ENCODE measurements around the gene GALNT9.
A peak's percentile ranks its signal among the peaks of the same experiment; 100 is the strongest.

Gene GALNT9

GRCh38 chr12:132346471-132347175, 17.2 kb upstream of the GALNT9 start:
- DNase-seq = no peak
- in situ Hi-C loops (cut with MboI; ENCODE audit: low pct_unique_long_range_greater_than_20kb, low sequenced_read_pairs) = no loop called here

- no peak for DNase-seq
Observed at GRCh38 chr12:132345561-132346200, 16.3 kb upstream of the GALNT9 start.

GRCh38 chr12:132345126-132345525, 15.7 kb upstream of the GALNT9 start:
- DNase-seq = no peak
- in situ Hi-C loops (cut with MboI; ENCODE audit: low pct_unique_long_range_greater_than_20kb, low sequenced_read_pairs) = no loop called here

More at GRCh38 chr12:132345561-132346200, 16.3 kb upstream of the GALNT9 start:
- in situ Hi-C loops (cut with MboI; ENCODE audit: low pct_unique_long_range_greater_than_20kb, low sequenced_read_pairs) = no loop called here

- DNase-seq = no peak
- in situ Hi-C loops (cut with MboI; ENCODE audit: low pct_unique_long_range_greater_than_20kb, low sequenced_read_pairs) = no loop called here
Observed at GRCh38 chr12:132344601-132345000, 15.2 kb upstream of the GALNT9 start.

- in situ Hi-C loops (cut with MboI; ENCODE audit: low pct_unique_long_range_greater_than_20kb, low sequenced_read_pairs) = no loop called here
- DNase-seq = no peak
Observed at GRCh38 chr12:132344181-132344580, 14.8 kb upstream of the GALNT9 start.

GRCh38 chr12:132343294-132344004, 14.1 kb upstream of the GALNT9 start:
- peak; percentile 12 for DNase-seq
- in situ Hi-C loops (cut with MboI; ENCODE audit: low pct_unique_long_range_greater_than_20kb, low sequenced_read_pairs) = no loop called here

- in situ Hi-C loops (cut with MboI; ENCODE audit: low pct_unique_long_range_greater_than_20kb, low sequenced_read_pairs) = no loop called here
- DNase-seq = peak; percentile 83
Observed at GRCh38 chr12:132342251-132343227, 13.2 kb upstream of the GALNT9 start.

- DNase-seq = peak; percentile 5
- in situ Hi-C loops (cut with MboI; ENCODE audit: low pct_unique_long_range_greater_than_20kb, low sequenced_read_pairs) = no loop called here
Observed at GRCh38 chr12:132341318-132342050, 12.1 kb upstream of the GALNT9 start.

- in situ Hi-C loops (cut with MboI; ENCODE audit: low pct_unique_long_range_greater_than_20kb, low sequenced_read_pairs) = no loop called here
- no peak for DNase-seq
Observed at GRCh38 chr12:132340266-132341035, 11.1 kb upstream of the GALNT9 start.

GRCh38 chr12:132339856-132340255, 10.5 kb upstream of the GALNT9 start:
- in situ Hi-C loops (cut with MboI; ENCODE audit: low pct_unique_long_range_greater_than_20kb, low sequenced_read_pairs) = no loop called here
- DNase-seq = no peak

GRCh38 chr12:132338781-132339180, 9.4 kb upstream of the GALNT9 start:
- in situ Hi-C loops (cut with MboI; ENCODE audit: low pct_unique_long_range_greater_than_20kb, low sequenced_read_pairs) = no loop called here
- DNase-seq = no peak

GRCh38 chr12:132338311-132338710, 8.9 kb upstream of the GALNT9 start:
- in situ Hi-C loops (cut with MboI; ENCODE audit: low pct_unique_long_range_greater_than_20kb, low sequenced_read_pairs) = no loop called here
- DNase-seq = no peak

GRCh38 chr12:132337557-132337956, 8.2 kb upstream of the GALNT9 start:
- no peak for DNase-seq
- in situ Hi-C loops (cut with MboI; ENCODE audit: low pct_unique_long_range_greater_than_20kb, low sequenced_read_pairs) = no loop called here

GRCh38 chr12:132336451-132337413, 7.3 kb upstream of the GALNT9 start:
- in situ Hi-C loops (cut with MboI; ENCODE audit: low pct_unique_long_range_greater_than_20kb, low sequenced_read_pairs) = no loop called here

GRCh38 chr12:132335179-132335756, 5.9 kb upstream of the GALNT9 start:
- in situ Hi-C loops (cut with MboI; ENCODE audit: low pct_unique_long_range_greater_than_20kb, low sequenced_read_pairs) = no loop called here
- DNase-seq = no peak

More at GRCh38 chr12:132336451-132337413, 7.3 kb upstream of the GALNT9 start:
- no peak for DNase-seq

GRCh38 chr12:132333766-132334165, 4.4 kb upstream of the GALNT9 start:
- in situ Hi-C loops (cut with MboI; ENCODE audit: low pct_unique_long_range_greater_than_20kb, low sequenced_read_pairs) = no loop called here
- no peak for DNase-seq
